Thymus (tissue), 11 donors: ENCODE results near the gene TBC1D21. TPM values are rescaled to one million over a fixed set of nuclear protein-coding genes. Genes with fewer than 3 reads are reported as not detected.

ENCODE experiments used
- DNase-seq, 9 donors: peaks; one replicate each; pipeline ENCODE4 v3.0.0-alpha.2; 2013; ENCODE audit warnings: low spot score in 9 of 9, low read depth in 6 of 9, missing footprints in 1 of 9
- H3K27ac ChIP-seq, 2 donors: one replicate each; pipeline ENCODE4 v1.5.1; 2013; ENCODE audit warnings: control low read depth in 1 of 2, low read depth in 1 of 2, low read length in 1 of 2, mild to moderate bottlenecking in 1 of 2, moderate library complexity in 1 of 2
- H3K27me3 ChIP-seq, 2 donors: one replicate each; pipeline ENCODE4 v1.5.1; 2013; ENCODE audit warnings: low read length in 1 of 2; ENCODE audit not compliant: control insufficient read depth in 2 of 2, insufficient read depth in 1 of 2
- H3K36me3 ChIP-seq, 2 donors: one replicate each; pipeline ENCODE4 v1.5.1; 2013; ENCODE audit warnings: low read length in 1 of 2, mild to moderate bottlenecking in 1 of 2, moderate library complexity in 1 of 2; ENCODE audit not compliant: control insufficient read depth in 2 of 2, insufficient read depth in 2 of 2
- H3K4me1 ChIP-seq, 2 donors: one replicate each; pipeline ENCODE4 v1.5.1; 2013; ENCODE audit warnings: low read length in 2 of 2; ENCODE audit not compliant: control insufficient read depth in 2 of 2, insufficient read depth in 2 of 2
- H3K4me3 ChIP-seq, 2 donors: one replicate each; pipeline ENCODE4 v1.5.1; 2013; ENCODE audit warnings: low read length in 2 of 2, control low read depth in 1 of 2, mild to moderate bottlenecking in 1 of 2
- H3K9me3 ChIP-seq, 2 donors: one replicate each; pipeline ENCODE4 v1.5.1; 2013; ENCODE audit warnings: low read length in 1 of 2, mild to moderate bottlenecking in 1 of 2; ENCODE audit not compliant: control insufficient read depth in 2 of 2, insufficient read depth in 1 of 2
- WGBS: extraction: QIAGEN DNeasy Blood & Tissue Kit; methylation state at CpG from one replicate; pipeline ENCODE4 v1.1.7; 2013; 5-methylcytosine and 5-hydroxymethylcytosine counted together
- polyA plus RNA-seq: library from polyadenylated mRNA; stranded (reverse); fragments of 200-250 nt; gene quantifications from one replicate; pipeline ENCODE4 v1.2.3, GENCODE V29; 2013
- total RNA-seq: library from RNA; stranded (reverse); fragments of 120-200 nt; gene quantifications from one replicate; pipeline ENCODE4 v1.2.4, GENCODE V29; 2013
- donor health status: healthy.

The TBC1D21 gene
- total and polyA plus RNA-seq, 2 donors: 0.05 TPM; not detected in 1

DNA sequence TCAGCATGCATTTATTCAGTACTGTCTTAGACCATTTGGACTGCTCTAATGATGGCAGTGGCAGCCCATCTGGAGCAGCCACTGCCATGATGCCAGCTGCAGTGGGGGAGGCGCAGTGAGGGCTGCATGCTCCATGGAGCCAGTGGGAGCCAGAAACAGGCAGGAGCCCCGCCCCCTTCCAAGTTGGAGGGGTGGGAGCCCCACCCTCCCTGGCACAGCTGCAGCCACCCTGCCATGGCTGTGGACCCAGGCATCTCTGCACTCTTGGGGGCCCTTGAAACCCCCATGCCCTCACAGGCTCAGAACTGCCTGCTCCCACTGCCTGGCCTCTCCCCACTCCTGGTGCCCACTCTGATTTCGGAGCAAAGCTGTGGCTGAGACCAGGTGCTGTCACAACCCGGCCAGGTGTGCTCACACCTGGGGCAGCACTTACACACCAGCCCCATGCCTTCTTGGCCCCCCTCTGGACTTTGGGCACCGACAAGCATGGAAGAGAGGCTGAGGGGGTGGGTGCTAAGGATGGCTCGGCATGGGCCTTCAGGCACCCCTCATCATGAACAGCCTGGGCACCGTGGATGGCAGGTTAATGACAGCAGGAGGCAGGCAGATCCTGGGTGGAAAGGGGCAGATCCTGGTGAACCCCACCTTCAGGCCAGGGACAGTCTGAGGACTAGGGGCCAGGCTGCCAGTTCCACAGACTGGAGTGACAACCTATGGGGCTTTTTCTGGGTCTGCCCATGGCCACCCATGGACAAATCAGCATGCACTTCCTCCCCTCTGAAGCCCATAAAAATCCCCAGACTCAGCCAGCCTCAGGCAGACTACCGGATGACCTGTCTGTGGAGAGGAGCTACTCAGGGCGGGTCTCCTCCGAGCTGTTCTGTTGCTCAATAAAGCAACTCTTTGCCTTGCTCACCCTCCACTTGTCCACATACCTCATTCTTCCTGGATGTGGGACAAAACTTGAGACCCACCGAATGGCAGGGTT is 18.3 kb downstream of the TBC1D21 start:
- Histone ChIP-seq H3K4me3 (no peak overlapping the region), H3K27ac (no peak overlapping the region), H3K4me1 (no peaks in the 10 kb centered on the region), H3K36me3 (no peaks in the 10 kb centered on the region), H3K9me3 (peaks cover 0 to 13% of the 10 kb centered on the region in 2 donors), H3K27me3 (peaks cover 0 to 3% of the 10 kb centered on the region in 2 donors)
- WGBS: 93% methylated on average over 11 of the region's 11 CpGs
- DNase-seq: no peak

GRCh38 chr15:73892446-73893226 is 19.3 kb downstream of the TBC1D21 start:
- Histone ChIP-seq H3K36me3 (no peaks in the 10 kb centered on the region), H3K4me1 (no peaks in the 10 kb centered on the region), H3K9me3 (peaks cover 0 to 13% of the 10 kb centered on the region in 2 donors), H3K27me3 (peaks cover 0 to 3% of the 10 kb centered on the region in 2 donors), H3K4me3 (no peak overlapping the region), H3K27ac (no peak overlapping the region)
- DNase-seq: no peak
- WGBS: 98% methylated on average over 13 of the region's 13 CpGs

DNA sequence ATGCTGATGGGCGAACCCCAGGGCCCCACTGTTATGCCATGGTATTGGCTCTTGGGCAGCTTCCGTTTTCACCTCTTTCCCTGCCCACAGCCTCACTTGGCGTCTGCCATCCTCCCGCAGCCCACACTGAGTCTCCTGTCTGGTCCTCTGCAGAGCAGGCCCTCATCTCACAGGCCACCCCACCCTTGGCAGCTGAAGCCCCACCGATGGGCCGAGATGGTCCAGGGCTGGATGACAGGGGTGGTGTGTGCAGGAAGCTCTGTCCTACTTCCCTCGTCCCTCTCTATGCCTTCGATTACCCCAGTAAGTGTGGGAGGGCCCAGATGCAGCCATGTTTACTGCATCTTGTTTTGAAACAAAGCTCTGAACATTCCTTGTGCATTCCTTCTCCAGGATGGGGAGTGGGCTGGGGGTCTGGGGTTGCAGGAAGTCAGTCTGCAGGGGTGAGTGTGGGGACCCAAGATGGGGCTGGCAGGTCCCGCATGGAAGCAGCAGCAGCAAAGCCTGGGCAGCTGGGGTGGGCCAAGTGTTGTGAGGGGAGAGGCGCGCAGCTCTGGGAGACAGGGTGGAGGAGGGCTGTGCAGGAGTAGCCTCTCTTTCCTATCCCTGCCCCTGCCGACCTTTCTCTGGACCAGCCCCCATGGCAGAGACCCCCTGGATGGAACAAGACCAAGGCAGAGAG is 20.9 kb downstream of the TBC1D21 start:
- Histone ChIP-seq H3K36me3 (no peaks in the 10 kb centered on the region), H3K4me3 (no peak overlapping the region), H3K27ac (no peak overlapping the region), H3K4me1 (no peaks in the 10 kb centered on the region), H3K27me3 (peaks cover 0 to 3% of the 10 kb centered on the region in 2 donors), H3K9me3 (peaks cover 0 to 13% of the 10 kb centered on the region in 2 donors)
- DNase-seq: no peak
- 97% methylated on average over 12 of the region's 12 CpGs for WGBS

DNA sequence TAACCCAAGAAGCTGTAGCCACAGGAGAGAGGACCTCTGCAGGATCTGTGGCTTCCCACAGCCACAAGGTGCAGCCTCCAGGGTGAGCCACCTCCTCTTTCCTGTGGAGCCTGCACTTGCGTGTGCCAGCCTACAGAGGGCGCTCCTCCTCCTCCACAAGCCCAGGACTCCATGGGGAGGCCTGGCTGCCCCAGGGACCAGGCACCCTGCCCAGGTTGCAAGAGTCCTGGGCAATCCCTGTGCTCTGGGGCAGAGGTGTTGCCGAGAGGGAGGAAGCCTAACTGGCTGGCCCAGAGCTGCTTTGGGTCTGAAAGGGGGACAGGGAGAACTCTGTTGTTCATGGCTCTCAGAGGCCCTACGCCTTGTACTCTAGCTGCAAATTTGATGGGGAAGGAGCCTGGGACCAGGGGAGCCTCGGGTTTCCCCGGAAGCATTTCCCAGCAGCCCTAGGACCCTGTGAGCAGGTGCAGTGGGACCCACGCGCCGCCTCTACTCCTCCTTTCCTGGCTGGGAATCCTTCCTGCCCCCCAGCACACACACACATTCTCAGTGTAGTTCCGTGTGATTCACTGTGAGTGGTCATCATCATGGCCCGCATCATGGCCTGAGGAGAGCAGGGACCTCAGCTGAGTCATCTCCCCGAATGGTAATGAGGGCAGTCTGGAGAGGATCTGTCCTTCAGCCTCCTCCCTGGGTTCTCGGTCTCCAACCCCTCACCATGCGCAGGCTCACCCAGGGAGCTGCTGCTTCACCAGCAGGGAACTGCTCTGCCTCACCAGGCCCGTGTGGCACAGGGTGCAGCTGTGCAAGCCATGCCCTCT is 24.3 kb downstream of the TBC1D21 start:
- WGBS: 87% methylated on average over 15 of the region's 15 CpGs
- H3K27ac ChIP-seq: no peak overlapping the region
- H3K36me3 ChIP-seq: no peaks in the 10 kb centered on the region
- H3K27me3 ChIP-seq: peaks cover 0 to 2% of the 10 kb centered on the region in 2 donors
- DNase-seq: peak in 4 of 9 donors; percentile 18 to 37 (median 27)
- no peaks in the 10 kb centered on the region for H3K4me1 ChIP-seq
- H3K9me3 ChIP-seq: peaks cover 0 to 1% of the 10 kb centered on the region in 2 donors
- no peak overlapping the region for H3K4me3 ChIP-seq

DNA sequence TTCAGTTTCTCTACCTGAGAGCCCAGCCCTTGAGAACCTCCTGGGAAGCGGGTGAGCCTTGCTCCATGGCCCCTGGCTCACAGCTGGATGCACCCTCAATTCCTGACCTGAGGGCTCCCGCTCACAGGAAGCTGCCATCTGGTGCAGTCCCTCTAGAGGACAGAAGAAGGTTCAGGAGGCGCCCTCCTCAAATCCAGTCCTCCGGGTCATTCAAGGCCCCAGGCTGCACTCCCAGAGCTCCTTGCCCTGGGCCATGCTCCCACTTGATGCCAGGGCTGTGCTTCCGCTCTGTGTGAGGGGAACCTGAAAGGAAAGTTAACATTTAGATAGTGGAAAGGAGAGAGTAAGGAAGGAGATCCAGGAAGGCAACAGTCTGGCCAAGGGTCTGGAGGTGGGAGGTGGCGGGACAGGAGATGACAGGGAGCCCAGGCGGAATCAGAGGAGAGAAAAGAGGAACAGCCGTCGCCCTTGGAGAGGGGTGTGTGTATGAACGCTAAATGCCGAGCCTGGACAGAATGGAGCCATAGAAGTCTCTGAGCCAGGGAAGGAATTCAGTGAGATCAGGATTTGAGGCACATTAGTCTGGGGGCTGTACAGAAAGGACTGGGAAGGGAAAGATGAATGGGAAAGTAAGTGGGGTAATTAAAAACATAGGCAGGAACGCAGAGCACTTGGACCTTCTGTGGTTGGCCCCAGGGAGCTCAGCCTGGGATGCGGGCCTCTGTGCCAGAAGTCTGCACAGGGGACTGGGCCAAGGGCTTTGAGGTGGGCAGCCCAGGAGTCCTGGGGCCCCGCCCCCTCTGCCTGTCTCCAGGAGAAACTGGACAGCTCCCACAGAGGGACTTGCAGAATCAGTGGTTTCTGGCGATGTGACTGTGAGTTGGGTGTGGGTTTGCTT is 26.1 kb downstream of the TBC1D21 start:
- no peaks in the 10 kb centered on the region for H3K9me3 ChIP-seq
- no peak overlapping the region for H3K4me3 ChIP-seq
- H3K27ac ChIP-seq: no peak overlapping the region
- no peak for DNase-seq
- WGBS: 96% methylated on average over 15 of the region's 15 CpGs
- H3K27me3 ChIP-seq: peaks cover 0 to 2% of the 10 kb centered on the region in 2 donors
- no peaks in the 10 kb centered on the region for H3K36me3 ChIP-seq
- no peaks in the 10 kb centered on the region for H3K4me1 ChIP-seq

GRCh38 chr15:73900095-73900712 is 26.8 kb downstream of the TBC1D21 start:
- Histone ChIP-seq H3K4me1 (no peaks in the 10 kb centered on the region), H3K4me3 (no peak overlapping the region), H3K36me3 (no peaks in the 10 kb centered on the region), H3K27me3 (peaks cover 0 to 2% of the 10 kb centered on the region in 2 donors), H3K9me3 (no peaks in the 10 kb centered on the region), H3K27ac (no peak overlapping the region)
- WGBS: 92% methylated on average over 10 of the region's 10 CpGs
- no peak for DNase-seq

- no peak overlapping the region for H3K4me3 ChIP-seq
- no peak for DNase-seq
- 96% methylated on average over 7 of the region's 7 CpGs for WGBS
Measured at GRCh38 chr15:73901126-73901810, 27.9 kb downstream of the TBC1D21 start.

More at GRCh38 chr15:73901126-73901810, 27.9 kb downstream of the TBC1D21 start:
- Histone ChIP-seq H3K4me1 (no peaks in the 10 kb centered on the region), H3K27ac (no peak overlapping the region), H3K27me3 (peaks cover 0 to 2% of the 10 kb centered on the region in 2 donors), H3K36me3 (no peaks in the 10 kb centered on the region), H3K9me3 (no peaks in the 10 kb centered on the region)
